Neural progenitor cell (in vitro differentiated cells): ENCODE data around the gene CEP350.

Experiments
- EZH2 ChIP-seq: fragments of 200-600 bp; sonication (generic); IDR thresholded peaks from 2 replicates; pipeline ENCODE4 v1.6.1; 2017; ENCODE audit warnings: antibody characterized with exemption, mild to moderate bottlenecking, moderate library complexity
- EZH2phosphoT487 ChIP-seq: fragments of 200-600 bp; sonication (generic); IDR thresholded peaks from 2 replicates; pipeline ENCODE4 v1.6.1; 2017; ENCODE audit warnings: antibody characterized with exemption

DNA sequence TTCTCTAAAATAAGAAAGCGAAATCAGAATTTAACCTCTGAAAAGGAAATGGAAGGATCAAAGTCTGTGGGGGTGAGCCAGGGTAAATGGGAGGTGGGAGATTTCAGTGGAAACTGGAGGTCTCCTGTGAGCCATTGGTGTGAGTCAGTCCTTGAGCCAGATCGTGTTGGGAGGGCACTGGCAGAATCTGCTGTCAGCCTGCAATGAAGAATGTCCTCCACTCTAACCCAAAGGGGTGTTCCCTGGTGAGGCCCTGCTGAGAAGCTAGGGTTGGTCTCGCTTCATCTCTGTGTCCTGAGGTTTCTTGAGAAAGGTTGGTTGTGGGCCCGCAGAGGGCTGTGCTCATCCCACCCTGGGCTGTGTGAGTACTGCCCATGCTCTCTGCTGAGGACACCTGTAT is 202.5 kb downstream of the CEP350 start:
- no peak for TF ChIP-seq EZH2
- no peak for TF ChIP-seq EZH2phosphoT487
